Skin epidermis (tissue), 12 donors: Measurements from ENCODE around the gene EIF3D.

Source experiments
- H3K27ac ChIP-seq, 21 experiments: fragments of 200-600 bp; sonication (generic) in 11 of 21; one replicate each; pipeline ENCODE4 v1.5.0; 2020; ENCODE audit warnings: mild to moderate bottlenecking in 3 of 21, inconsistent platforms in 2 of 21, moderate library complexity in 2 of 21
- H3K4me3 ChIP-seq, 7 experiments: fragments of 200-600 bp; sonication (generic) in 2 of 7; one replicate each; pipeline ENCODE4 v1.5.0; 2020; ENCODE audit warnings: inconsistent platforms in 2 of 7, mild to moderate bottlenecking in 2 of 7, moderate library complexity in 1 of 7

EIF3D gene

GRCh38 chr22:36528795-36529751 is at the start of gene EIF3D:
Gene EIF3D, minus strand, starts transcription at chr22:36529166. Its CDS starts 3,045 bp downstream, at chr22:36526121.
- Histone ChIP-seq H3K4me3 (peak within 1 kb of the TSS; percentile 59 to 95 (median 70)), H3K27ac (peak within 1 kb of the TSS; percentile 48 to 95 (median 90))

GRCh38 chr22:36578619-36579018 is 49.7 kb upstream of the EIF3D start:
- H3K27ac ChIP-seq = no peak overlapping the region
- H3K4me3 ChIP-seq = no peak overlapping the region

- no peak overlapping the region for H3K27ac ChIP-seq
- no peak overlapping the region for H3K4me3 ChIP-seq
These were observed 48.1 kb upstream of the EIF3D start for GRCh38 chr22:36577019-36577418.

- Histone ChIP-seq H3K4me3 (no peak overlapping the region), H3K27ac (no peak overlapping the region)
These were observed 45.8 kb upstream of the EIF3D start for GRCh38 chr22:36574728-36575127.

GRCh38 chr22:36573815-36574363 is 44.9 kb upstream of the EIF3D start:
- H3K27ac ChIP-seq = no peak overlapping the region
- no peak overlapping the region for H3K4me3 ChIP-seq

DNA sequence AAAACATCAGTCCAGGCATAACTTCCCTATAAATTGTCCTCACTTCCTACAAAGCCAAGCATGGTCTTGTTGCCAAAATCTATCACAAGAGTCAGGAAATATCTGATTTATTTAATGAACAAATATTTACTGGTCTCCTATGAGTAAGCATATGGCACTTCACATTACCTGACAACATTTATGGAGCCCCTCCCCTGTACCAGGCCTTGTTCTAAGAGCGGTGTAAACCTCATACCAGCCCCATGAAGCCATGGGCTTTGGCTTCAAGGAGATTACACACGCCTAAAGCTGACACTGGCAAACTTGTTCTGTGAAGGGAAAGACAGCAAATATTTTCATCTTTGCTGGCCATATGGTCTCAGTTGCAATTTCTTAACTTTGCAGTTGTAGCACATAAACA is 43.0 kb upstream of the EIF3D start:
- Histone ChIP-seq H3K4me3 (no peak overlapping the region), H3K27ac (no peak overlapping the region)

DNA sequence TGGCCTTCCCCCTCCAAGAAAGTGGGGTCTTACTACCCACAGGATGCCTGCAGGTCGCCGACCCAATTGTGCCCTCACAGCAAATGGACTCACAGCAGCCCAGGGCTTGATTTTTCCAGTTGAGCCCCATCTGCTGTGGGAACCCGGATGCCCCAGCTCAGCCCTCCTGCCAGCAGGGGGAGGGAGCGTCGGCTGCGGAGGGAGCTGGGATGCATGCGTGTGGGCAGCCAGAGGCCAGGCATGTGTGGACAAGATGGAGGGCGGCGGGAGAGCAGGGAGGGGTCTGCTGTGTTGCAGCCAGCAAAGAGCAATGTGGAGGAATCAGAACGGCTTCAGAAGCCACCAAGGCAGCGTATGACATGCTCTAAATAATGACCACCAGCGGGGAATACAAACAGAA is 41.0 kb upstream of the EIF3D start:
- no peak overlapping the region for H3K4me3 ChIP-seq
- no peak overlapping the region for H3K27ac ChIP-seq

- Histone ChIP-seq H3K4me3 (no peak overlapping the region), H3K27ac (no peak overlapping the region)
These were observed 39.9 kb upstream of the EIF3D start for GRCh38 chr22:36568846-36569245.

- H3K27ac ChIP-seq = no peak overlapping the region
- no peak overlapping the region for H3K4me3 ChIP-seq
These were observed 37.8 kb upstream of the EIF3D start for GRCh38 chr22:36566720-36567119.

GRCh38 chr22:36565686-36566085 is 36.7 kb upstream of the EIF3D start:
- Histone ChIP-seq H3K27ac (no peak overlapping the region), H3K4me3 (no peak overlapping the region)

DNA sequence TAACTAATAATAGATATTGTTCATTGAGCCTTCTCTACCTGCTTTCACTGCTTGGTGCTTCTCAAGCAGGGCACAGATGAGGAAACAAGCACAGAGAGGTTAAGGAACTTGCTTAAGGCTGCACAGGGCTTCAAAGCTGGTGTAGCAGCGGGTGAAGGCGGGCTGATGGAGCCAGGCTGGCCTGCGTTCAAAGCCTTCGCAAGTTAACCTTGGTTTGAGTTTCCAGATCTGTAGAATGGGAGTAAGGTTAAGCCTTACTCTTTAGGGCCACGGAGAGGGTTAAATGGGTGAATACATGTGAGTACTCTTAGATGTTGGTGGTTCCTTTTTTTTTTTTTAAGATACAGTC is 36.2 kb upstream of the EIF3D start:
- H3K4me3 ChIP-seq = no peak overlapping the region
- no peak overlapping the region for H3K27ac ChIP-seq

- no peak overlapping the region for H3K27ac ChIP-seq
- no peak overlapping the region for H3K4me3 ChIP-seq
These were observed 35.6 kb upstream of the EIF3D start for GRCh38 chr22:36564422-36565158.

DNA sequence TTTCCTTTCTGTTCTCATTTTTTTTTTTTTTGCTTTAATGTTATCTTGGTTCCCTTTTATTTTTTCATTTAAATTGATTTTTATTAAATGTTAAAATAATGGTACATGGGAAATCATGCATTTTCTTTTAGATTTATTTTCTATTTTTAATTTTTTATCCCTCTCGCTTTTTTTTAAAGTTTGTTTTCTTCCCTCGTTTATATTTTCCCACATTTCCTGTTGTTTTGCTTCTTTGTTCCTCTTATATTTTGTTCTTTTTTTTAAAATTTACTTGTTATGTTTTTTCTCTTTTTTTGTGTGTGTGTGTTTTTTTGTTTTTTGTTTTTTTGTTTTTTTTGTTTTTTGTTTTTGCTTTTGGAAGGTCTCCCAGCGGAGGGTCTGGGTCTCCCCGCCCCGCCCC is 34.9 kb upstream of the EIF3D start:
- Histone ChIP-seq H3K27ac (no peak overlapping the region), H3K4me3 (no peak overlapping the region)

DNA sequence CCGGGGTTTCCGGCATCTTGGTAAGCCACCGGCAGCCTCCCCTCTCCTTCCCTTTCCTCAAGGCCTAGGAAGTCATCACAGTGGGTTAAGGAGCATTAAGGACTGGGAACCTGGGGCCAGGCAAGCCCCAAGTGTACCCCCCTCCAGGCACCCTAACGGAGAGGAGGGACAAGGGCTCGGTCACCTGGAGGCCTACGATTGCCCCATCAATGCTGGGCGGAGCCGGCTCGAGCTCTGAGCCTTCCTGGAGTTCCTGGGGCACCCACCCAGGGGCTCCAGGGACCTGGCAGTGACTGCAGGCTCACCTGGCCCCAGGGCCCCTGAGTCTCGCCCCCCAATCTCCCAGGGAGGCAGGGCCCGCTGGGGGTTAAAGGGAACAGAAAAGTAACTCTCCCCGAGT is 34.5 kb upstream of the EIF3D start:
- H3K27ac ChIP-seq = no peak overlapping the region
- H3K4me3 ChIP-seq = no peak overlapping the region

DNA sequence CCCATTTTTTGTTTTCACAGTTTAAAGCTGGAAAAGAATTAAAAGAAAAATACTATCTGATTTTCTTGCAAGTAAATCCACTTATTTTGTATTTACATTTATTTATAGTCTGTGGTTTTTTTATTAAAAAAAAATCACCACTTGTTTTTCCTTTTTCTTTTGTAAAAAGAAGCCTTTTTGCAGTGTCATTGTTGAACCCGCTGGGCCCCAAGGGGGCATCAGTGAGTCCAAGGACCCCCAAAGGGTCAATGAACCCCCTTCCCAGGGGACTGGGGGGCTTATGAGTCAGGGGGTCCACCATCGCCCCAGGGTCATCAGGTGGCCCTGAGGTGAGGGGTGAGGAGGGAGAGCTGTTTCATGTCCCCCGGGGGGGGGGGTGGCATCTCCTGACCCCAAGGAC is 34.0 kb upstream of the EIF3D start:
- H3K27ac ChIP-seq = no peak overlapping the region
- H3K4me3 ChIP-seq = no peak overlapping the region

- no peak overlapping the region for H3K27ac ChIP-seq
- H3K4me3 ChIP-seq = no peak overlapping the region
These were observed 33.4 kb upstream of the EIF3D start for GRCh38 chr22:36562261-36562835.

DNA sequence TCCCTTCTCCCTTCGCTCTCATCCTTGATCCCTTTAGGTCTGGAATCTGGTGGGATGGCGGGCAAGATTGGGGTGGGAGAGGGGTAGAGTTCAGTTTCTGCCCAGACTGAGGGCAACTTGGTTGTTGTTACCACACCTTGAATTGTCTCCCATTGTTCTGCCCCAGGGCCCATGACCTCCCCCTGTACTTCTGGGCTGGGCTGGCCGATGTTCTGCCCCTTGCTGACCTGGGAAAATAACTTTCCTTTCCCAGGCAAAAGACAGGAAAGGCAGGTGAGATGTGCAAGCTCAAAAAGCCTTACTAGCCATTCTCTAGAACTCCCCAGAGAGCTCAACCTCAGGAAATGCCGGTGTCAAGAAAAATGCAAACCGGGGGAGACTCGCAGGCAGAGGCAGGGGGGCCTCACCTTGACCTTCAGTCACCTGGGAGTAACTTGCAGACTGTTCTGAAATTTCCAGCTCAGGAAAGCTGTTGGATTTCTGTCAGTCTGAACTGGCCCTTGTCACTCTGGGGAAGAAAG is 32.4 kb upstream of the EIF3D start:
- H3K4me3 ChIP-seq = no peak overlapping the region
- no peak overlapping the region for H3K27ac ChIP-seq

DNA sequence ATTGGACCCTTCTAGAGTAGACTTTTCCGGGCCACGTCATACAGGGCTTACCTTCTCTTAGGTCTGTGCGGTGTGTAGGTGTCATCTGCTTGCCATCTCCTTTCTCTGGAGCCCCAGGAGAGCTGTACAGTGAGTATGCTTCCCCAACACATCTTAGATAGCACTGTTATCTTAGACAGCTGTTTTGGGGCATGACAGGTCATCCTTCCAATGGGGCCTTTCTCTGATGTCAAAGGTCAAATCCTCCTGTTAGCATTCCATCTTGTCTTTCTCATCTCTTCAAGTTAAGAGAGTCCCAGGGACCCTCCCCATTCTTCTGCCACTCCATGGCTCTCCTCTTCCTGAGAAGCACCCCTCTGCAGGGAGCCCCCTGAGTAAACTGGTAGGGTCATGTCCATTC is 31.0 kb upstream of the EIF3D start:
- Histone ChIP-seq H3K27ac (no peak overlapping the region), H3K4me3 (no peak overlapping the region)

- no peak overlapping the region for H3K4me3 ChIP-seq
- no peak overlapping the region for H3K27ac ChIP-seq
These were observed 25.1 kb upstream of the EIF3D start for GRCh38 chr22:36554098-36554497.

GRCh38 chr22:36552289-36552688 is 23.3 kb upstream of the EIF3D start:
- H3K27ac ChIP-seq = no peak overlapping the region
- no peak overlapping the region for H3K4me3 ChIP-seq
